SK-N-SH (cell line): ENCODE data around the gene KRTAP9-9. TPM values are rescaled to one million over a fixed set of nuclear protein-coding genes. Genes with fewer than 3 reads are reported as not detected.

ENCODE experiments used
- CTCF ChIA-PET: fragments of 300-600, 350-600 bp; formaldehyde crosslinking; extraction: SDS; loops from one replicate; lab custom pipeline; 2021; lab: Yijun Ruan, JAX
- POLR2A ChIA-PET: fragments of 350-600 bp; sonication (Branson Sonifier 250); formaldehyde crosslinking; extraction: SDS; loops from one replicate; lab custom pipeline; 2020; ENCODE audit warnings: antibody characterized with exemption, inconsistent platforms; lab: Yijun Ruan, JAX
- DNase-seq: peaks from one replicate; pipeline ENCODE4 v3.0.0; 2012
- H2AFZ ChIP-seq: fragments of 200-600 bp; sonication (generic); 2 replicates; pipeline ENCODE4 v1.8.1; 2016; ENCODE audit warnings: antibody characterized with exemption, mild to moderate bottlenecking, low read depth
- H3F3A ChIP-seq: fragments of 200-600 bp; sonication (generic); replicated peaks from 2 replicates; pipeline ENCODE3; 2016; ENCODE audit warnings: antibody characterized with exemption, mild to moderate bottlenecking; ENCODE audit not compliant: insufficient read depth
- H3K27ac ChIP-seq, 2 experiments: fragments of 200-500 bp in 1 of 2; fragments of 200-600 bp in 1 of 2; sonication (Bioruptor generic) in 1 of 2; sonication (generic), shearing (Covaris generic) in 1 of 2; 2 replicates each; pipeline versions ENCODE4 v1.5.1 to v1.6.1; 2014 to 2016; ENCODE audit warnings: low read depth in 2 of 2, inconsistent platforms in 1 of 2, low read length in 1 of 2, mild to moderate bottlenecking in 1 of 2, mixed read lengths in 1 of 2
- H3K27me3 ChIP-seq: fragments of 200-600 bp; sonication (generic), shearing (Covaris generic); 2 replicates; pipeline ENCODE4 v1.6.1; 2016; ENCODE audit warnings: mixed run types; ENCODE audit not compliant: insufficient read depth
- H3K36me3 ChIP-seq, 2 experiments: fragments of 200-500 bp in 1 of 2; fragments of 200-600 bp in 1 of 2; sonication (Bioruptor generic) in 1 of 2; sonication (generic) in 1 of 2; replicated peaks in 1 of 2; 2 replicates each; pipeline versions ENCODE3 to v1.5.1; 2014 to 2016; ENCODE audit warnings: low read length in 1 of 2, mild to moderate bottlenecking in 1 of 2; ENCODE audit not compliant: insufficient read depth in 2 of 2, control insufficient read depth in 1 of 2
- H3K4me1 ChIP-seq, 2 experiments: fragments of 200-500 bp in 1 of 2; fragments of 200-600 bp in 1 of 2; sonication (Bioruptor generic) in 1 of 2; sonication (generic), shearing (Covaris generic) in 1 of 2; 2 replicates each; pipeline versions ENCODE4 v1.5.1 to v1.6.1; 2014 to 2016; ENCODE audit warnings: low read depth in 1 of 2, low read length in 1 of 2, mixed run types in 1 of 2; ENCODE audit not compliant: insufficient read depth in 2 of 2, control insufficient read depth in 1 of 2
- H3K4me2 ChIP-seq: fragments of 200-600 bp; sonication (generic), shearing (Covaris generic); 2 replicates; pipeline ENCODE4 v1.6.1; 2017; ENCODE audit warnings: mixed run types
- H3K4me3 ChIP-seq, 2 experiments: fragments of 200-500 bp in 1 of 2; fragments of 200-600 bp in 1 of 2; sonication (Bioruptor generic) in 1 of 2; sonication (generic), shearing (Covaris generic) in 1 of 2; 2 replicates each; pipeline versions ENCODE4 v1.5.1 to v1.8.1; 2014 to 2016; ENCODE audit warnings: low read depth in 2 of 2, inconsistent platforms in 1 of 2, low read length in 1 of 2, mild to moderate bottlenecking in 1 of 2, mixed read lengths in 1 of 2, moderate library complexity in 1 of 2
- H3K79me2 ChIP-seq: fragments of 200-600 bp; sonication (generic); 2 replicates; pipeline ENCODE4 v1.8.1; 2017; ENCODE audit warnings: mild to moderate bottlenecking; ENCODE audit not compliant: insufficient read depth
- H3K9ac ChIP-seq: fragments of 200-600 bp; sonication (generic); 2 replicates; pipeline ENCODE4 v1.6.1; 2017; ENCODE audit warnings: mixed run types
- H3K9me2 ChIP-seq: fragments of 200-600 bp; sonication (generic); 2 replicates; pipeline ENCODE4 v1.6.1; 2017; ENCODE audit warnings: mixed run types
- H3K9me3 ChIP-seq: fragments of 200-600 bp; sonication (generic); 2 replicates; pipeline ENCODE4 v1.6.1; 2017; ENCODE audit warnings: mixed run types, mild to moderate bottlenecking, moderate library complexity
- H4K20me1 ChIP-seq: fragments of 200-600 bp; sonication (generic); 2 replicates; pipeline ENCODE4 v1.6.1; 2017; ENCODE audit warnings: mild to moderate bottlenecking, mixed run types; ENCODE audit not compliant: insufficient read depth
- CTCF ChIP-seq: fragments of 200-600 bp; sonication (generic); IDR thresholded peaks from 2 replicates; pipeline ENCODE4 v1.6.1; 2017; ENCODE audit warnings: antibody characterized with exemption, mild to moderate bottlenecking, moderate library complexity
- FOSL2 ChIP-seq: IDR thresholded peaks from 2 replicates; pipeline ENCODE4 v1.4.0; 2012; ENCODE audit warnings: low read depth, mild to moderate bottlenecking, moderate library complexity, borderline replicate concordance
- FOXJ3 ChIP-seq: sonication (generic); formaldehyde crosslinking; IDR thresholded peaks from 2 replicates; pipeline ENCODE4 v1.5.1; 2020; ENCODE audit warnings: mild to moderate bottlenecking, missing genetic modification reagents
- FOXM1 ChIP-seq: IDR thresholded peaks from 2 replicates; pipeline ENCODE4 v1.4.0; 2012; ENCODE audit warnings: low read depth, mild to moderate bottlenecking
- GATA2 ChIP-seq: sonication (generic); formaldehyde crosslinking; IDR thresholded peaks from 2 replicates; pipeline ENCODE4 v1.5.0; 2020; ENCODE audit warnings: mild to moderate bottlenecking, missing genetic modification reagents
- IRF3 ChIP-seq: fragments of 150-350 bp; IDR thresholded peaks from 2 replicates; pipeline ENCODE4 v1.6.1; 2016; ENCODE audit warnings: mild to moderate bottlenecking, low read depth, low read length
- MAX ChIP-seq: IDR thresholded peaks from 2 replicates; pipeline ENCODE4 v1.4.0; 2012; ENCODE audit warnings: low read depth
- MXI1 ChIP-seq: IDR thresholded peaks from 2 replicates; pipeline ENCODE4 v1.6.1; 2012; ENCODE audit warnings: mild to moderate bottlenecking, low read depth, low read length, improper control_type of control experiment
- NRF1 ChIP-seq: IDR thresholded peaks from 2 replicates; pipeline ENCODE4 v1.6.1; 2012; ENCODE audit warnings: low read depth, mild to moderate bottlenecking, low read length
- TEAD4 ChIP-seq: IDR thresholded peaks from 2 replicates; pipeline ENCODE4 v1.4.0; 2012; ENCODE audit warnings: mild to moderate bottlenecking, borderline replicate concordance; ENCODE audit not compliant: insufficient read depth
- USF2 ChIP-seq: fragments of 150-350 bp; IDR thresholded peaks from 2 replicates; pipeline ENCODE4 v1.6.1; 2017; ENCODE audit warnings: antibody characterized with exemption, low read length, low read depth, borderline replicate concordance
- YY1 ChIP-seq: IDR thresholded peaks from 2 replicates; pipeline ENCODE4 v1.4.0; 2012; ENCODE audit warnings: low read depth, mild to moderate bottlenecking
- WGBS: methylation state at CpG from one replicate; pipeline ENCODE4 v1.1.6; 2017; ENCODE audit warnings: low lambda C conversion rate; 5-methylcytosine and 5-hydroxymethylcytosine counted together
- polyA plus RNA-seq, 3 experiments: library from polyadenylated mRNA; depleted of rRNA; stranded (reverse); fragments of >200 nt; gene quantifications; 2 replicates each; pipeline ENCODE4 v1.2.3, GENCODE V29; 2012
- small RNA-seq, 7 experiments: library from RNA; depleted of rRNA; stranded (forward); fragments of <200 nt; gene quantifications; one replicate each; pipeline ENCODE3, GENCODE V24; 2012

The KRTAP9-9 gene
- polyA plus RNA-seq, 1 of the 3 experiments (the other 2 are of a cell fraction) = not detected

GRCh38 chr17:41304091-41304490, 48.9 kb downstream of the KRTAP9-9 start:
- no peak for TF ChIP-seq TEAD4
- no peak for TF ChIP-seq GATA2 (CRISPR knock-in tag)
- TF ChIP-seq MAX = no peak
- TF ChIP-seq YY1 = no peak
- no peak for TF ChIP-seq FOXM1
- TF ChIP-seq IRF3 = no peak
- TF ChIP-seq CTCF = no peak
- TF ChIP-seq USF2 = no peak
- no peak for TF ChIP-seq FOXJ3 (CRISPR knock-in tag)
- TF ChIP-seq MXI1 = no peak
- no peak for TF ChIP-seq FOSL2
- no peak for TF ChIP-seq NRF1
- H3F3A ChIP-seq = no peaks in the 10 kb centered on the region
- no peaks in the 10 kb centered on the region for H3K36me3 ChIP-seq
- no peak overlapping the region for H3K9ac ChIP-seq
- H3K4me2 ChIP-seq = no peak overlapping the region
- no peaks in the 10 kb centered on the region for H3K9me3 ChIP-seq
- H3K9me2 ChIP-seq = no peaks in the 10 kb centered on the region
- WGBS = 38% methylated on average over 12 of the region's 12 CpGs
- H2AFZ ChIP-seq = no peak overlapping the region
- peaks cover 43% of the 10 kb centered on the region; the same call in 1 of the 2 replicates for H3K27me3 ChIP-seq
- no peak overlapping the region for H3K4me3 ChIP-seq
- CTCF ChIA-PET = interaction anchor here (0.9 to 3.9 kb wide), 2 partner anchors 245 to 359 kb away, joined by 3 to 17 read pairs; no protein-coding TSS in a partner anchor
- H4K20me1 ChIP-seq = no peaks in the 10 kb centered on the region
- peaks cover 0 to 25% of the 10 kb centered on the region in 2 experiments; a peak in 1 of 4 replicates for H3K4me1 ChIP-seq
- no peak overlapping the region for H3K27ac ChIP-seq
- POLR2A ChIA-PET = no interaction called here
- DNase-seq = no peak
- no peaks in the 10 kb centered on the region for H3K79me2 ChIP-seq

Small RNA genes within 50 kb of the gene (small RNA-seq; reads per million reads assigned to genes)
- 0 reads per million in 7 experiments for gene KRTAP9-10P

Other genes with a start within 250 kb of the KRTAP9-9 start
- not detected in 2 replicates for gene KRTAP3-1, start 246.3 kb upstream of the KRTAP9-9 start, polyA plus RNA-seq (2012; rRNA removed)
- gene KRTAP1-5, start 228.2 kb upstream of the KRTAP9-9 start, polyA plus RNA-seq (2012; rRNA removed) = not detected in 2 replicates
- gene KRTAP1-4, start 225.2 kb upstream of the KRTAP9-9 start, polyA plus RNA-seq (2012; rRNA removed) = not detected in 2 replicates
- gene KRTAP1-3, start 220.5 kb upstream of the KRTAP9-9 start, polyA plus RNA-seq (2012; rRNA removed) = not detected in 2 replicates
- gene KRTAP1-1, start 213.9 kb upstream of the KRTAP9-9 start, polyA plus RNA-seq (2012; rRNA removed) = not detected in 2 replicates
- gene KRTAP2-1, start 208.1 kb upstream of the KRTAP9-9 start, polyA plus RNA-seq (2012; rRNA removed) = not detected in 2 replicates
- not detected in 2 replicates for gene KRTAP2-2, start 200.2 kb upstream of the KRTAP9-9 start, polyA plus RNA-seq (2012; rRNA removed)
- gene KRTAP2-3, start 195.3 kb upstream of the KRTAP9-9 start, polyA plus RNA-seq (2012; rRNA removed) = 0.36 and 0.39 TPM in 2 replicates
- not detected in 2 replicates for gene KRTAP2-4, start 189.5 kb upstream of the KRTAP9-9 start, polyA plus RNA-seq (2012; rRNA removed)
- gene KRTAP4-7, start 171.2 kb upstream of the KRTAP9-9 start, polyA plus RNA-seq (2012; rRNA removed) = not detected in 2 replicates
- not detected in 2 replicates for gene KRTAP4-8, start 157.2 kb upstream of the KRTAP9-9 start, polyA plus RNA-seq (2012; rRNA removed)
- not detected in 2 replicates for gene KRTAP4-16, start 153.2 kb upstream of the KRTAP9-9 start, polyA plus RNA-seq (2012; rRNA removed)
- not detected in 2 replicates for gene KRTAP4-9, start 150.0 kb upstream of the KRTAP9-9 start, polyA plus RNA-seq (2012; rRNA removed)
- gene KRTAP4-11, start 137.0 kb upstream of the KRTAP9-9 start, polyA plus RNA-seq (2012; rRNA removed) = not detected in 2 replicates
- not detected in 2 replicates for gene KRTAP4-12, start 131.2 kb upstream of the KRTAP9-9 start, polyA plus RNA-seq (2012; rRNA removed)
- gene KRTAP4-6, start 114.8 kb upstream of the KRTAP9-9 start, polyA plus RNA-seq (2012; rRNA removed) = not detected in 2 replicates
- gene KRTAP4-5, start 105.6 kb upstream of the KRTAP9-9 start, polyA plus RNA-seq (2012; rRNA removed) = not detected in 2 replicates
- gene KRTAP4-4, start 94.6 kb upstream of the KRTAP9-9 start, polyA plus RNA-seq (2012; rRNA removed) = not detected in 2 replicates
- gene KRTAP4-3, start 87.2 kb upstream of the KRTAP9-9 start, polyA plus RNA-seq (2012; rRNA removed) = not detected in 2 replicates
- gene KRTAP4-2, start 77.2 kb upstream of the KRTAP9-9 start, polyA plus RNA-seq (2012; rRNA removed) = not detected in 2 replicates
- not detected in 2 replicates for gene KRTAP4-1, start 70.5 kb upstream of the KRTAP9-9 start, polyA plus RNA-seq (2012; rRNA removed)
- gene KRTAP9-1, start 65.5 kb upstream of the KRTAP9-9 start, polyA plus RNA-seq (2012; rRNA removed) = not detected in 2 replicates
- not detected in 2 replicates for gene KRTAP9-2, start 28.7 kb upstream of the KRTAP9-9 start, polyA plus RNA-seq (2012; rRNA removed)
- not detected in 2 replicates for gene KRTAP9-3, start 22.9 kb upstream of the KRTAP9-9 start, polyA plus RNA-seq (2012; rRNA removed)
- gene KRTAP9-8, start 17.4 kb upstream of the KRTAP9-9 start, polyA plus RNA-seq (2012; rRNA removed) = not detected in 2 replicates
- gene KRTAP9-4, start 5.7 kb upstream of the KRTAP9-9 start, polyA plus RNA-seq (2012; rRNA removed) = not detected in 2 replicates
- not detected in 2 replicates for gene KRTAP9-6, start 10.0 kb downstream of the KRTAP9-9 start, polyA plus RNA-seq (2012; rRNA removed)
- not detected in 2 replicates for gene KRTAP9-7, start 20.3 kb downstream of the KRTAP9-9 start, polyA plus RNA-seq (2012; rRNA removed)
- not detected in 2 replicates for gene KRTAP29-1, start 47.5 kb downstream of the KRTAP9-9 start, polyA plus RNA-seq (2012; rRNA removed)
- gene KRTAP16-1, start 53.9 kb downstream of the KRTAP9-9 start, polyA plus RNA-seq (2012; rRNA removed) = not detected in 2 replicates
- gene KRTAP17-1, start 60.3 kb downstream of the KRTAP9-9 start, polyA plus RNA-seq (2012; rRNA removed) = not detected in 2 replicates
- gene KRT33A, start 95.4 kb downstream of the KRTAP9-9 start, polyA plus RNA-seq (2012; rRNA removed) = not detected in 2 replicates
- gene KRT33B, start 114.4 kb downstream of the KRTAP9-9 start, polyA plus RNA-seq (2012; rRNA removed) = 0.08 TPM in 1 of 2 replicates, not detected in the other
- 0.05 and 0.08 TPM in 2 replicates for gene KRT34, start 126.9 kb downstream of the KRTAP9-9 start, polyA plus RNA-seq (2012; rRNA removed)
- gene KRT31, start 142.2 kb downstream of the KRTAP9-9 start, polyA plus RNA-seq (2012; rRNA removed) = 0.03 TPM in 1 of 2 replicates, not detected in the other
- gene KRT37, start 169.2 kb downstream of the KRTAP9-9 start, polyA plus RNA-seq (2012; rRNA removed) = not detected in 2 replicates
- gene KRT38, start 185.6 kb downstream of the KRTAP9-9 start, polyA plus RNA-seq (2012; rRNA removed) = not detected in 2 replicates
- gene KRT32, start 212.0 kb downstream of the KRTAP9-9 start, polyA plus RNA-seq (2012; rRNA removed) = not detected in 2 replicates
- not detected in 2 replicates for gene KRT35, start 225.8 kb downstream of the KRTAP9-9 start, polyA plus RNA-seq (2012; rRNA removed)
- gene KRT36, start 234.5 kb downstream of the KRTAP9-9 start, polyA plus RNA-seq (2012; rRNA removed) = not detected in 2 replicates